Measurements from ENCODE around the gene GALNS.

GRCh38 chr16:88781140-88782077 lies 75.3 kb downstream of the GALNS start:
- no peak for TF ChIP-seq FOS (IDR thresholded peaks at IDR 0.05; ENCODE audit: low read depth, low read length)
- TF ChIP-seq CTCF (conservative IDR thresholded peaks at IDR 0.05; ENCODE audit: low read depth, low read length) = no peak
- no peak for TF ChIP-seq POLR2A (IDR thresholded peaks at IDR 0.05; ENCODE audit: low read depth, low read length)
- TF ChIP-seq, protein P1, sequence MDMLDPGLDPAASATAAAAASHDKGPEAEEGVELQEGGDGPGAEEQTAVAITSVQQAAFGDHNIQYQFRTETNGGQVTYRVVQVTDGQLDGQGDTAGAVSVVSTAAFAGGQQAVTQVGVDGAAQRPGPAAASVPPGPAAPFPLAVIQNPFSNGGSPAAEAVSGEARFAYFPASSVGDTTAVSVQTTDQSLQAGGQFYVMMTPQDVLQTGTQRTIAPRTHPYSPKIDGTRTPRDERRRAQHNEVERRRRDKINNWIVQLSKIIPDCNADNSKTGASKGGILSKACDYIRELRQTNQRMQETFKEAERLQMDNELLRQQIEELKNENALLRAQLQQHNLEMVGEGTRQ (IDR thresholded peaks at IDR 0.05; ENCODE audit: low read depth, low read length) = no peak
- TF ChIP-seq CHD1 (IDR thresholded peaks at IDR 0.05; ENCODE audit: low read depth, low read length) = no peak
- TF ChIP-seq RCOR1 (IDR thresholded peaks at IDR 0.05; ENCODE audit: insufficient replicate concordance, low read length) = no peak
- no peak for TF ChIP-seq RAD21 (IDR thresholded peaks at IDR 0.05; ENCODE audit: low read length)
- TF ChIP-seq ELK1 (IDR thresholded peaks at IDR 0.05; ENCODE audit: borderline replicate concordance, low read depth, low read length) = no peak
- TF ChIP-seq MAZ (IDR thresholded peaks at IDR 0.05; ENCODE audit: borderline replicate concordance, low read depth, low read length) = no peak

Data from IMR-90 (cell line).